SKM-1 treated with dmso at 0.1 percent for 144 hours (cell line): ENCODE results near the gene RFNG.

Source experiments
- DNase-seq: peaks from one replicate; lab custom pipeline; 2025; ENCODE audit not compliant: unreplicated experiment; lab: John Stamatoyannopoulos, UW

Gene RFNG

DNA sequence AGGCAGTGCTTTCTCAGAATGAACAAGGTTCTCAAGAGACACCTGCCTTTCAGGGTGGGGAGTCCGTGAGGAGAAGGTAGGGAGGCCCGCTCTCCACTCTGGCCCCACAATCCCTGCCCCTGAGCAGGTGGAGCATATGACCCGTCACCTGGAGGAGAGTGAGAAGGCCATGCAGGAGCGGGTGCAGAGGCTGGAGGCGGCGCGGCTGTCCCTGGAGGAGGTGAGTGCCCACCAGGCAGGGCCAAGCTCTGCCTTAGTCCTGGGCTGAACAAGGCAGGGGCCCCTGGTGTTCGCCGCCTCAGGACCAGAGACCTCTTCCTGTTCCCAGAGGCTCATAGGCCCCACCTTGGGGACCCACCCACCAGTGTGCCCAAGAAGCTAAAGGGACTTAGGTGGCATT lies 22.6 kb downstream of the RFNG start:
- DNase-seq, result no peak

DNA sequence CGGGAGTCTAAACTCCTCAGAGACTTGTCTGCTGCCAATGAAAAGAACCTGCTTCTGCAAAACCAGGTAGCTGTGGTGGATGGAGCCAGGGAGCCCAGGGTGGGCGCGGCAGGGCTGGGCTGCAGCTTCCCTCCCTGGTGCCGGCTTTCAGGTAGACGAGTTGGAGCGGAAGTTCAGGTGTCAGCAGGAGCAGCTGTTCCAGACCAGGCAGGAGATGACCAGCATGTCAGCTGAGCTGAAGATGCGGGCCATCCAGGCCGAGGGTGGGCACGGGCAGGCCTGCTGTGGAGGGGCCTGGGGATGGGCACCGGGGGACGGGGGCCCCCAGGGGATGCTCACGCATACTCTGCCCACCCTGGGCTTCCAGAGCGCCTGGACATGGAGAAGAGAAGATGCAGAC lies 23.4 kb downstream of the RFNG start:
- no peak for DNase-seq

DNA sequence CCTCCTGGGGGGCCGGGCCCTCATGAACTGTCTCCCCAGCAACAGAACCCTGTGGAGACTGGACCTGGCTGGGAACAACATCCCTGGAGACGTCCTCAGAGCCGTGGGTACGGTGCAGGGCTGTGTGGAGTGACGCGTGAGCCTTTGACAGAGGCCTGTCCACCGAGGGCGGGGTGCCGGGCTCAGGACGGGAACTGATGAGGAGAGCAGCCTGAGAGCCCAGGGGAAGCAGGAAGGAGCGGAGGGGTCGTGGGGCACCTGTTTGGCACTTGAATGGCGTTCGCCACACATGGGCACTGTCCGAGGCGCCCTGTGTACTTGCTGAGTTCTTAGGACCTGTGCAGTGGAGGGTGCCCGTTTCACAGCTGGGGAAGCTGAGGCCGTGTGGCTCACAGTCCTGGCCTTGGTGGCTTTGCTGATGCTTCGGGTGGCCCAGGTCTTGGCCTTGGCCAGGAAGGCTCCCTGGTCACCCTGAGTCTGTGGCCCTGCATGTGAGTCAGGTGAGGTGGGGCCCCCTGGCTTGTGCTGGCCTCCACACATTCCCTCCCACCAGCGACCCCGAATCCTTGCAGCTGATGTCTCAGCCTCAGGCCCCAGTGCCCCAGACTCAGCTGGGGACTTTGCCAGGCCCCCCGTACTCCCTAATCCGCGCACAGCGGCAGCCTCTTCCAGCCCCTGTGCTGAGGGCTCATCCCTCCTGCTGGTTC lies 26.1 kb downstream of the RFNG start:
- no peak for DNase-seq

DNA sequence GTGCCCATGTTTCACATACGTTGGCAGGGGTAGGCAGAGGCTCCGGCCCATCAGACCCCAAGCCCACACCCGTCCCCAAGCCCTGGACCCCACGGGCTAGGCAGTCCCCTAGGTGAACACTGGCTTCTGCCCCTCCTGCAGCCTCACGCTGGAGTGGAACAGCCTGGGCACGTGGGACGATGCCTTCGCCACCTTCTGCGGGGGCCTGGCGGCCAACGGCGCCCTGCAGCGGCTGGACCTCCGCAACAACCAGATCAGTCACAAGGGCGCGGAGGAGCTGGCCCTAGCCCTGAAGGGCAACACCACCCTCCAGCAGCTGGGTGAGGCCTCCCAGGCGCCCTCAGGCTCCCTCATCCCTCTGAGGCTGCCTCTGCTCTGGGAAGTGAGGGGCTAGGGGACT lies 26.8 kb downstream of the RFNG start:
- DNase-seq, result no peak

DNA sequence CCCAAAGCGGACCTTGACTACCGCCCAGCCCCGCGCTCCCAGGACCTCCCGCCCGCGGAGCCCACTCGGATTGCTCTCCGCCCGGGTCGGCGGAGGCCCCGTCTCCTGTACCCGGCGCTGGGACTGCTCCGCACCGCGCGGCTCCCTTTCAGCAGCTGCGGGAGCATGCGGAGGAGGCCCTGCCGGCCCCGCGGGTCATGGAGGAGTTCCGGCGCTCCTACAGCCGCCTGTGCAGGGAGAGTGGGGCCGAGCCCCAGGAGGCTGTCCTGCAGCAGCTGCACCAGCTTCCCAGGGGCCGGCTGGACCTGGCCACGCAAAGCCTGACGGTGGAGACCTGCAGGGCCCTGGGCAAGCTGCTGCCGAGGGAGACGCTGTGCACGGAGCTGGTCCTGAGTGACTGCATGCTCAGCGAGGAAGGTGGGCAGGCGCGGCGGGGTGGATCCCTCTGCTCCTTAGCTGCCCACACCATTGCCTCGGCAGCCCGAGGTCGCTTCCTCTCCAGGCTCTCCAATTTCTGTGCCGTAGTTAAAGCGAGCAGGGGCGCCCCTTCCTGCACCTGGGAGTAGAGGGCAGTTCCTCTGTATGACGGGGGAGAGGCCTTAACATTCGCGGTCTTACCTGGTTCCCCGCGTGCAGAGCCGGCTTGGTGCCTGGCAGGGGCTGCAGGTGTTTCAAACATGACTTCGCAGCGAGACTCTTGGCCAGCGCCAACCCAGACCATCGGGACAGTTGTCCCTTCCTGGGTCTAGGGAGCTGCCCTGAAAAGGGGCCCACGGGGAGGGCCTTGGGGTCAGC lies 28.0 kb downstream of the RFNG start:
- no peak for DNase-seq

DNA sequence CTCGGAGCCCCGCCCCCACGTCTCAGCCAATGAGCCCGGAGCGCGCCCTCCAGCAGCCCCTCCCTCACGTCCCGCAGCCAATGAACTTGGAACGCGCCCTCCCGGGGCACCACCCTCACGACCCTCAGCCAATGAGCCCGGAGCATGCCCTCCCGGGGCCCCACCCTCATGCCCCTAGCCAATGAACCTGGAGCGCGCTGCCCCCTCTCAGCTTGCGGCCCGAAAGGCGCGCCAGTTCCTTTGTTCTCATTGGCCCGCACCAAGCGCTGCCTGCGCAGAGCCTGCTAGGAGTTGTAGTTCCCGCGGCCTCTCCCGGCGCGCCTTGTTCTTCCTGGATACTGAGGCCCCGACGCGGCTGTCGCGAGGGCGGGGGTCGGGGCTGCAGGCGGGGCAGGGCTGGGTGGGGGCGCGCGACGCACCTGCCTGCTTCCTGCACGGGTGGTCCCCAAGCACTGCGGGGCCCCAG lies 28.6 kb downstream of the RFNG start, which contains the start of gene LRRC45:
TSS of gene LRRC45 (plus strand) at position 325 of the 466 bp plus-strand sequence. CDS start 339 bp downstream, outside the sequence.
- peak; percentile 99 for DNase-seq

DNA sequence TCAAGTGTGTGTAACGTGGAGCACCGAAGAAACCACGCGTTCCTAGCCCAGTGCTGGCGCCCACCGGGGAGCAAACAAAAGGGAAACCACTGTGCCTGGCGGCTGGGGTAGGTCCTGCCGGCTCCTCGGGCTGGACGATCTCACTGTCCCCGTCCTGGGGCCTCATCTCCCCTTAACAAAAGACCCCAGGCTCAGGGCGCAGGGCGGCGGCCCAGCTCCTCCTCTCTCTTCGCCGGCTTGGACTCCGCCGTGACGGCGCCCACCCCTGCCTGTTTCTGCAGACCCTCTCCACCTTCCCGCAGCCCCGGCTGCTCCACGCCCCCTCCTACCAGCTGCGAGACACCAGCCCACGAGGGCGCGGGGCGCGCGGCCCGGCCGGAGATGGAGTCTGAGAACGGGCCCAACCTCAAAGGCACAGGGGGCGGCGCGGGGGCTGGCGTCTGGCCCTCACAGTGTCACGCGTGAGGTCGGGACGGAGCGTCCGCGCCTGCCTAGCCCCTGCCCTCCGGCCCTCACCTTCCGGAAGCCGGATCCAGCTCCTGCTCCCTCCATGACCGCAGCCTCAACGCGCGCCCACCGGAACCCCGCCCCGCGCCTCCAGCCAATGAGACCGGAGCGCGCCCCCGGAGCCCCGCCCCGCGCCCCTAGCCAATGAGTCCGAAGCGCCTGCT lies 29.2 kb downstream of the RFNG start, which contains the start of gene CENPX:
TSS of gene CENPX (minus strand) at position 569 of the 671 bp plus-strand sequence. CDS start at position 552, 17 bp downstream.
- no peak for DNase-seq

DNA sequence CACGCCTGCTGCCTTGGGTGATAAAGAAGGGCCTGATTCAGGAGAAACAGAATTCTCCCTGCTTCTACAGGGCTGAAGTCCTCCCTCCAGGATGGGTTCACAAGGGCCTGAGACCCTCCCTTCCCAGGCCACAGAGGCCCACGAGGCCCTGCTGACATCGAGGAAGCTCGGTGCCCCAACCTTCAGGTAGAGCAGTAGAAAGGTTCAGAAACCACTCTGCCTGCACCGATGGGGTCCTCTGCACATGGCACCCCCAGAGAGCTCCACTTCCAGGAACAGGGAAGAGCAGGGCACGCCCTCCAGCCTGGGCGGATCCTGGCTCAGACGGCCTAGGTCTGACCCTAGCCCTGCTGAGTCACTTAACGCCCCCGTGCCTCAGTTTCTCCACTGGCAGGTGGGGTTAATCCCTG lies 29.7 kb downstream of the RFNG start:
- no peak for DNase-seq

DNA sequence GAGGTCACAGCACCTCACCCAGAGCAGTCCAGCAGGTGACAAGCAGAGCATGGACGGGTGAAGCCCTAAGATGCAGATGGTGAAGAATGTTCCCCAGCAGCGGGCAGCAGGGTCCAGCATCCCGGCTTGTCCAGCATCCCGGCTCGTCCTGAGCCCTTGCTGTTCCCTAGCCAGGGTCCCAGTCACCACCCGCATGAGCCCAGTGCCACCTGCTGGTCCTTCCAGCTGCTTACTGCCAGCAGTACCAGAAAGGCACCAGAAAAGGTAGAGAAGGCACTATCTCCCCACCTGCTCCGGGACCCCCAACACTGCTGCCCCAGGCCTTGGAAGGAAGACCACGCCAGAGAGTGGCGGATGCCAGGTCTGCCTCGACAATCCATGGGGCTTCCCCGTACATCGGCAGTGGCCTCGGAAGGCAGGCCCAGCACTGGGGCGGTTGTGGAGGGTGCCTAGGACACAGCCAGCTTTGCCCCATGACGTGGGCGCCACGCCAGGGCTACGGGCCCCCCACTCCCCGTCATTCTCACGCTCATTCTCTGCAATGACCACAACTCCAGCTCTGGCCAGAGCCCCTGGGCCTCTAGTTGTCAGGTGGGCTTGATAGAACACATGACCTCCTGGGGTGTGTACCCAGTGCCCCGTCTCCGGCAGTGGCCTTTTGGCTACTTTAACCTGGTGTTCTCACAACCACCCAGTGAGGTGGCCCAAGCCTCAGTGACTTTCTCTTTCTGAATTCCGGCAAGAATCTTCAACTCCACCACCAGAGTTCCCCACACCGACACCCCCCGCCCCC lies 30.3 kb downstream of the RFNG start:
- no peak for DNase-seq

DNA sequence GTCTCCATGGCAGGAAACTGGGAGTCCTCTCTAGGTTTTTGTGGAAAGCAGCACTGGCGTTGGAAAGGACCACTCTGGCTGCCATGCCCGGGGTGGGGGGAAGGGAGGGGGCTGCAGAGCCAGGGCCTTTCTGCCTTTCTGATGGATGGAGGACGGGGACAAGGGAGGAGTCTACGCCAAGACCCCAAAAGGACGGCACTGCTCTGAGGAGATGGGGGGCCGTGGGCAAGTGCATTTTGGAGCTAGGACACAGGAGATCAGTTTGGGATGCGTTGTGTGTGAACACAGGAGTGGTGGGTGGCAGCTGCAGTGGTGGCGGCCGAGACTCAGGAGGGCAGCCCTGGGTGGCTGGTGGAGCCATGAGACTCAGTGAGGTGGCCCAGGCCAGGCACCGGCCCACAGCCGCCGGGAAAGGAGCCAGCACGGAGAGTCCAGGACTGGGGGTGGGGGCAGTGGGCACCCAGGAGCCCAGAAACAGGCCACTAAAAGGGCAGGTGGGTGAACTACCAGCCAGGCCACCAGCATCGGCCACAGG lies 31.0 kb downstream of the RFNG start:
- DNase-seq, result no peak

DNA sequence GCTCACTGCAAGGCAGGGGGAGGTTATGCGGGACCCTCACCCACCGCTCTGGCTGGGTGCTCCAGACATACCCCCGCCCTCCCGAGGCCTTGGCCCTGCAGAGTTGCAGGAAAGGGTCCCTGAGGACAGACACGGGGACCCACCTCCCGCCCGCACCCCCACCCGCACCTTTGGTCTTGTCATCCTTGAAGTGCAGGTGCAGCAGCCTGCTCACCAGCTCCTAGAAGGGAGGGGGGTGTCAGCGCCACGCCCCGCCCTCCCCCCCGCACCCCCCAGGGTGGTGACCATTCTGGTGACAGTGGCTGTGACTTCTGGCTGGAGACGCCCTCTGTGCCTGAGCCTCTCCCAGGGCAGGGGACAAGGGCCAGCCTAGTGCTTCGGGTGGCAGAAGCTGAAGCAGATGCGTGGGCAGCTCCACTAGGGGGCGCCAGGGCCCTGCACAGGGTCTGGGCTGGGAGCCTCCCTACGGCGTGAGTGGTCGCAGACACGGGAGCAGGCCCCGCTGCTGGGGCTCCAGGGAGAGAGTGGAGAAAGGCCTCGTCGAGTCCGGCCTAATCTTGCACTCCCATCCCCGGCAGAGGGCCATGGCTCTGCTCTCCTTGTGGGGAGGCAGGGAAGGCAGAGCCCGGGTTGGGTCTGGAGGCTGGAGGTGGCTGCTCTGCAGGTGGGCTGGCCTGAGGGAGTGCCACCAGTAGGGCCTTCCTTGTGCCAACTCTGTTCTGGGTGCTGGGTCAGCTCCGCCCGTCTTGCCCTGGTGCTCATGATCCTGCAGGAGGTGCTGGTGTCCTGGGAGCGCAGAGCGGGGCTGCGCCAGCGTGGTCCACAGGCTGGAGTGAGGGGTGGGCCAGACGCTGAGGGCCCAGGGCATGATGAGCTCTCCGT lies 31.7 kb downstream of the RFNG start:
- peak; percentile 62 for DNase-seq

DNA sequence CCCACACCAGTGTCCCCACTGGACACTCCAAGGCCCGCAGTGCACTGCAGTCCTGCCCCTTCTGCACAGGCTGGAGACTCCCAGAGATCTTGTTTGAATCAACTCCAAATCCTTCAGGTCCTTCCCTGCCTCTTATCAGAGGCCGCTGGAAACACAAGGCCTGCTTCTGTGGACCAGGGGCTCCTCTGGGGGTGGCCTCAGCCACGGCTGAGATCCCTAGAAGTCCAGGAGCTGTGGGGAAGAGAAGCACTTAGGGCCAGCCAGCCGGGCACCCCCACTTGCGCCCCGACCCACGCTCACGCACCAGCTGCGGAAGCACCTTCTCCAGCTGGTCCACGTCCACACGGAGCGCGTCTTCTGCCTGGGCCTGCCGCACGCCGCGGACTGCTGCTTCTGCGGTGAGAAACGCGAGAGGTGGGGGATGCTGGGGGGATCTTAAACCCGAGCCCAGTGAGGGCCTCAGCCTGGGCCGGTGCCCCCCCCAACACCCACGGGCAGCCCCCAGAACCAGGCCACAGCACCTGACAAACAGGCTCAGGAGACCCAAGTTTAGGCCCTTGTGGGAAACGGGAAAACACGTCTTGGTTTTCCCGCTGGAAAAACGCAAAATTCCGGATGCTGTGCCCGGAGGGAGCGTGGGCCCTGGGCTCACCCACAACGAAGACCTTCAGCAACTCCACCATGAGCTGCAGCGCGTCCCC lies 32.5 kb downstream of the RFNG start:
- DNase-seq, result no peak

DNA sequence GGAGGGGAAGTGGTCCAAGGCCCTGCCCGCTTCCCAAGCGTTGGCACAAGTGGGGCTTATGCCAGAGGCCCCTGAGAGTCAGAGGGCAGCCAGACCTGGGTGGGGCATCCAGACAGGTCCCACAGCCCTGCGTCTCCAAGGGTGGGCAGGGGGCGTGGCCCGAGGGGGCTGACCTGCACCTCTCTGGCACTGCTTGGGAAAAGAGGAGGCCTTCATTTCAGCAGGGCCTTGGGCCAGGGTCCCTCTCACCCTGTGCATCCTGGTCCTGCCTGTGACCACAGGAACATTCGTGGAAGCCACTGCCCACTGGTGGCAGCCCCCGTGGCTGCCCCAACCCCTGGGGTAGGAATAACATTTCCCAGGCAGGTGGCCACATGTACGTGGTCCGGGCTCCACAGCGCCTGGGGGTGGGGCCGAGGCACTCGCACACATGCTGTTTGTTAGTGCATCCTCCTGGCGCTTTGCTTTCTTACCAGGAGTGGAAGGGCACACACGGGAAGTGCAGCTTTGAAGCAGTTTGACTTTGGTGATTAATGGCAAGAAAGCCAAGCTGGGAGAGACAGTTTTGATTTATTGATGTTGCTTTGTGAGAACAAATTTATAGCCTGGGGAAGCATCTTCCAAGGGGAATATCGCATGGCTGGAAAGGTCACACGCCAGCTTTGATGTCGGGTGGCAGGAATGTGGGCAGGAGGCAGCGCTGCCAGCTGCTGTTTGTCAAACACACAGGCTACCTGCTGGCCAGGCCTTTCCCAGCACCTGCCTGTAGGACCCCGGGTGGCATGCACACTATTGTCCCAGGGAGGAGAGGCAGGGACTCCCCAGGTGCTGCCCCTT lies 33.2 kb downstream of the RFNG start:
- DNase-seq, result no peak

DNA sequence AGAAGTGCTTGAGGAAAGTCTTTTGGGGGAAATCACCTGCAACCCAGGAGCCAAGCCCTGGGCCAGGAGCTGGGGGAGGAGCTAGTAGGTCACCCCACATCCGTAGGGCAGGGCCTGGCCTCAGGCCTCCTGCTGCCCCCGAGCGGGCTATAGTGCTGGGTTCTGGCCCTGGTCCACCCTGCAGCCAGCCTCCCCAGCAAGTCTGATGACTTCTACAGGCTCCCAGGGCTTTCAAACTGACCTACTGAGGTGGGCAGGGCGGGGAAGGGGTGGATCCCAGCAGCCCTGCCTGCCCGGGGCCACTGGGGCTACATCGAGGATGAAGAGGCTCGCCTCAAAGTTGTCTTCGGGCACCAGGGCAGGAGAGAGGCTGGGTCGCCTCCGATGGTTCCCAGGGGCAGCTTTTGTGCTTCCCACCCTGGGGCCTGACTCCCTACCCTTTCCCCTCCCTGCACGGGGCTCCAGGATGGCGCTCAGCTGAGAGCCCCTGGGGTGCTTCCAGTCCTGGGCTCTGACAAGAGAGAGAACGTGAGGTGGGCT lies 33.9 kb downstream of the RFNG start:
- no peak for DNase-seq

DNA sequence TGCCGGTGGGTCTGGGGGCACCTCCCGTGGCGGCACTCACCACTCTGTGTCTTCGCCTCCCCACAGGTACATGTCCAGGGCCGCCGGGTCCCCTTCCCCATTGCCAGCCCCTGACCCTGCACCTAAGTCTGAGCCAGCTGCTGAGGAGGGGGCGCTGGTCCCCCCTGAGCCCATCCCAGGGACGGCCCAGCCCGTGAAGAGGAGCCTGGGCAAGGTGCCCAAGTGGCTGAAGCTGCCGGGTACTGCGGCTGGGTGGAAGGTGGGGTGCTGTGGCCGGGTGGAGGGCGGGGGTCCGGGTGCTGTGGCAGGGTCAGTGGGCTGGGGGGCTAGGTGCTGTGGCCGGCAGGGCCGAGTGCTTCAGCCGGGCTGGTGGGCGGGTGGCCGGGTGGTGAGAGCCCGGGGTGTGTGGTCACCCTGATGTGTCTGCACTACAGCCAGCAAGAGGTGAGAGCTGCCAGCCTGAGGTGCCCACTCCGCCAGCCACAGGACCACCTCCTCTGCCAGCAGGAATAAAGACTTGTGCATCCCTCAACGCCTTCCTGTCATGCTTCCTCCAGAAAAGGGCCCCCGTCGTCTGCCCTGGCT lies 34.6 kb downstream of the RFNG start:
- DNase-seq, result no peak

DNA sequence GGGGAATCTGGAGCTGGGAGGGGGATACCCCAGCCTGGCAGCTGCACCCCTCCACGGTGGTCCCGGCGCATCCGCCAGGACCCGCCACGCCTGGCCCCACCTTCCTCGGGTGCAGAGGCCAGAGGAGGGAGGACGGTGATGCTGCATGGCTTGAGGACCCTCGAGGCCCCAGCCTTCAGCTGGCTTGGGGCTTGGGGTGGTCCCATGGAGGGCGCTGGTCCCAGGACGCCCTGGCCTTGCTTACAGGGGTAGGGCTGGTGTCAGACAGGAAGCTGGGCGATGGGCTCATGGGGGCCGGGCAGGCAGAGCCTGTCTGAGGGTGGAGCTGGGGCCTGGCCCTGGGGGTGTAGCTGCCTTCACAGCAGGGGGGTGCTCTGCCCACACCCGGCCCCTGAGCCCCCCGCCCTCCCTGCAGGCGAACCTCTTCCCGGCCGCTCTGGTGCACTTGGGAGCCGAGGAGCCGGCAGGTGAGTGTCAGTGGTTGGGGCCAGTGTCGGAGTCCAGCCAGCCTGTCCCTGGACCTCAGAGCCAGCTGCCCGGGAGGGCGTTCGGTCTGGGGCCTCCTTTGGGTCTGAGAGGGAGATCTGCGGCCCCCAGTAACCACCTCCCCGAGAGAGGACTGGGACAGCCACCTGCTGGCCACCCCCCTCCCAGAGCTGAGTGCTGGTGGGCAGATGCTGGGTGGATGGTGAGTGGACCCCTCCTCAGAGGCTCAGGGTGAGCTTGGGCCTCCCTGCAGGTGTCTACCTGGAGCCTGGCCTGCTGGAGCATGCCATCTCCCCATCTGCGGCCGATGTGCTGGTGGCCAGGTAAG lies 35.3 kb downstream of the RFNG start:
- DNase-seq, result no peak
